A549 (cell line): ENCODE data around the gene KRT222. TPM values are rescaled to one million over a fixed set of nuclear protein-coding genes. Genes with fewer than 3 reads are reported as not detected.
A peak's percentile ranks its signal among the peaks of the same experiment; 100 is the strongest.

Experiments used
- ATAC-seq, 2 experiments: fragments of 200-7000 bp in 1 of 2; fragments of >200 bp in 1 of 2; cut with Nextera tagmentation in 1 of 2; cut with Tn5 transposase in 1 of 2; 3 replicates each; pipeline versions ENCODE4 v1.8.0 to v1.9.1; 2018 to 2020; ENCODE audit warnings: mild to moderate bottlenecking in 1 of 2, moderate library complexity in 1 of 2
- CTCF ChIA-PET: fragments of 300-600 bp; sonication (Branson Sonifier 250); formaldehyde crosslinking; extraction: SDS; loops from one replicate; lab custom pipeline; 2021; ENCODE audit warnings: antibody characterized with exemption, inconsistent platforms; lab: Yijun Ruan, JAX
- POLR2A ChIA-PET: fragments of 350-600 bp; formaldehyde crosslinking; extraction: SDS; loops from one replicate; lab custom pipeline; 2021; ENCODE audit warnings: antibody characterized with exemption, inconsistent platforms; lab: Yijun Ruan, JAX
- DNase-seq, 2 experiments: peaks; one replicate each; pipeline versions ENCODE4 v3.0.0 to v3.0.0-alpha.2; 2011 to 2016; ENCODE audit warnings: low read depth in 1 of 2, low spot score in 1 of 2
- FAIRE-seq: peaks from 2 replicates; lab custom pipeline; 2011; peaks lifted over from hg19 to GRCh38; lab: Jason Lieb, UNC
- H3K27ac ChIP-seq, 2 experiments: fragments of >200 bp; sonication (Bioruptor Twin); formaldehyde crosslinking; 3 replicates each; pipeline ENCODE4 v1.5.1; 2016 to 2017
- H3K4me1 ChIP-seq: fragments of >200 bp; sonication (Bioruptor Twin); formaldehyde crosslinking; 3 replicates; pipeline ENCODE4 v1.6.1; 2016
- H3K4me2 ChIP-seq: fragments of >200 bp; sonication (Bioruptor Twin); formaldehyde crosslinking; 3 replicates; pipeline ENCODE4 v1.6.1; 2016
- H3K4me3 ChIP-seq: fragments of >200 bp; sonication (Bioruptor Twin); formaldehyde crosslinking; 3 replicates; pipeline ENCODE4 v1.5.1; 2016
- H3K9me3 ChIP-seq: fragments of >200 bp; sonication (Bioruptor Twin); formaldehyde crosslinking; 3 replicates; pipeline ENCODE4 v1.6.1; 2016
- ATOH8 ChIP-seq: fragments of 250-450 bp; sonication (Bioruptor Pico); IDR thresholded peaks from 2 replicates; pipeline ENCODE4 v1.5.0; 2020; ENCODE audit warnings: low read depth, mild to moderate bottlenecking, moderate library complexity
- CBX8 ChIP-seq: fragments of 200-600 bp; sonication (generic); IDR thresholded peaks from 2 replicates; pipeline ENCODE4 v1.6.1; 2016
- E2F6 ChIP-seq: IDR thresholded peaks from 2 replicates; pipeline ENCODE4 v1.6.1; 2012; ENCODE audit warnings: low read depth, borderline replicate concordance
- ELK1 ChIP-seq: fragments of 150-350 bp; IDR thresholded peaks from 2 replicates; pipeline ENCODE4 v1.6.1; 2014; ENCODE audit warnings: low read depth, mild to moderate bottlenecking, low read length
- ESRRA ChIP-seq: fragments of 150-350 bp; IDR thresholded peaks from 2 replicates; pipeline ENCODE4 v1.6.1; 2014; ENCODE audit warnings: mild to moderate bottlenecking, low read length, borderline replicate concordance
- FOSL2 ChIP-seq, 2 experiments: fragments of 450-650 bp in 1 of 2; fragments of >200 bp in 1 of 2; sonication (Bioruptor Twin) in 1 of 2; formaldehyde crosslinking; IDR thresholded peaks; 2 replicates each; pipeline versions ENCODE4 v1.5.0 to v1.6.1; 2016 to 2020; ENCODE audit warnings: mild to moderate bottlenecking in 1 of 2, moderate library complexity in 1 of 2
- HDAC2 ChIP-seq: fragments of 200-600 bp; sonication (generic); IDR thresholded peaks from 2 replicates; pipeline ENCODE4 v1.6.1; 2016
- HEYL ChIP-seq: fragments of 250-450 bp; sonication (Bioruptor Pico); IDR thresholded peaks from 2 replicates; pipeline ENCODE4 v1.8.0; 2021; ENCODE audit warnings: mild to moderate bottlenecking, moderate library complexity
- HOXB5 ChIP-seq: fragments of 250-450 bp; sonication (Bioruptor Pico); IDR thresholded peaks from 2 replicates; pipeline ENCODE4 v1.5.0; 2020; ENCODE audit warnings: mild to moderate bottlenecking, moderate library complexity
- MAFK ChIP-seq: fragments of 450-650 bp; IDR thresholded peaks from 2 replicates; pipeline ENCODE4 v1.6.1; 2014; ENCODE audit not compliant: partially characterized antibody
- MAX ChIP-seq: IDR thresholded peaks from 2 replicates; pipeline ENCODE4 v1.6.1; 2012
- MYC ChIP-seq: IDR thresholded peaks from 2 replicates; pipeline ENCODE4 v1.6.1; 2012; ENCODE audit warnings: mild to moderate bottlenecking, inconsistent platforms, low read length, improper control_type of control experiment, borderline replicate concordance
- POLR2A ChIP-seq: IDR thresholded peaks from 2 replicates; pipeline ENCODE4 v1.6.1; 2012; ENCODE audit warnings: mild to moderate bottlenecking, low read length
- POLR2AphosphoS2 ChIP-seq: conservative IDR thresholded peaks from 2 replicates; pipeline ENCODE4 v1.6.1; 2012; ENCODE audit warnings: low read length, improper control_type of control experiment, inconsistent platforms
- RAD21 ChIP-seq, 2 experiments: fragments of >200 bp in 1 of 2; sonication (Bioruptor Twin) in 1 of 2; formaldehyde crosslinking in 1 of 2; IDR thresholded peaks in 1 of 2; conservative IDR thresholded peaks in 1 of 2; 2 replicates in 1 of 2; 3 replicates in 1 of 2; pipeline ENCODE4 v1.6.1; 2012 to 2018; ENCODE audit warnings: inconsistent platforms in 1 of 2
- RNF2 ChIP-seq: fragments of 200-600 bp; sonication (generic); IDR thresholded peaks from 2 replicates; pipeline ENCODE4 v1.6.1; 2016; ENCODE audit warnings: low read depth, mild to moderate bottlenecking, antibody characterized with exemption, moderate library complexity, borderline replicate concordance
- SMC3 ChIP-seq: fragments of >200 bp; sonication (Bioruptor Twin); formaldehyde crosslinking; IDR thresholded peaks from 3 replicates; pipeline ENCODE4 v1.6.1; 2018; ENCODE audit warnings: inconsistent platforms
- TFCP2L1 ChIP-seq: fragments of 250-450 bp; sonication (Bioruptor Pico); IDR thresholded peaks from 2 replicates; pipeline ENCODE4 v1.5.0; 2021; ENCODE audit warnings: mild to moderate bottlenecking
- TP53 ChIP-seq: fragments of 250-450 bp; sonication (Bioruptor Pico); IDR thresholded peaks from 2 replicates; pipeline ENCODE4 v1.5.0; 2021; ENCODE audit warnings: mild to moderate bottlenecking, moderate library complexity
- ZFP36 ChIP-seq: fragments of 450-650 bp; IDR thresholded peaks from 2 replicates; pipeline ENCODE4 v1.6.1; 2014; ENCODE audit warnings: borderline replicate concordance; ENCODE audit not compliant: partially characterized antibody
- WGBS: methylation state at CpG from one replicate; pipeline ENCODE4 v1.1.6; 2017; ENCODE audit errors: missing lambda C conversion rate; 5-methylcytosine and 5-hydroxymethylcytosine counted together
- polyA plus RNA-seq, 4 experiments: library from polyadenylated mRNA; depleted of rRNA in 3 of 4; stranded (reverse); fragments of >200 nt; fragmentation: RNase III in 1 of 4; extraction: RNeasy Plus Mini Kit Qiagen cat#74134 plus additional on column Dnase treatment in 1 of 4; gene quantifications; 2 replicates in 3 of 4; 3 replicates in 1 of 4; pipeline ENCODE4 v1.2.3, GENCODE V29; 2011 to 2017

Gene KRT222
- polyA plus RNA-seq, 2 of the 4 experiments (the other 2 are of a cell fraction) = 1.8 TPM

- 31% methylated on average over 4 of the region's 4 CpGs for WGBS
- FAIRE-seq = no peak
- Histone ChIP-seq H3K4me2 (no peak overlapping the region), H3K27ac (no peak overlapping the region), H3K4me3 (no peak overlapping the region), H3K4me1 (no peaks in the 10 kb centered on the region), H3K9me3 (no peaks in the 10 kb centered on the region)
- ATAC-seq = no peak
- ChIA-PET CTCF (interaction anchor here (1.0 to 2.4 kb wide), 3 partner anchors 19 to 59 kb away, joined by 3 to 8 read pairs (median 5); no protein-coding TSS in a partner anchor), POLR2A (no interaction called here)
- DNase-seq = no peak
- TF ChIP-seq HOXB5 (CRISPR knock-in tag) = no peak
- TF ChIP-seq FOSL2 (IDR thresholded peaks at IDR 0.05) = no peak
- TF ChIP-seq FOSL2 (CRISPR knock-in tag; IDR thresholded peaks at IDR 0.05) = peak; percentile 32
- no peak for TF ChIP-seq SMC3
- no peak for TF ChIP-seq ELK1
- TF ChIP-seq MYC = no peak
- TF ChIP-seq, all 56 proteins: peak for 1
These were observed 14.0 kb upstream of the KRT222 start for GRCh38 chr17:40678902-40679522.

- CTCF ChIA-PET = no interaction called here
- ATAC-seq = peak in 1 of 2 experiments; percentile 42; a peak in 2 of 6 replicates
These were observed 10.9 kb upstream of the KRT222 start for GRCh38 chr17:40675905-40676304.

GRCh38 chr17:40672654-40673053, 7.7 kb upstream of the KRT222 start:
- TF ChIP-seq ZFP36 = no peak
- TF ChIP-seq E2F6 = no peak
- TF ChIP-seq MAFK = peak; percentile 80
- TF ChIP-seq RAD21 (conservative IDR thresholded peaks at IDR 0.05 in 1 of 2, IDR thresholded peaks at IDR 0.05 in 1 of 2) = no peak
- no peak for TF ChIP-seq POLR2AphosphoS2
- no peak for TF ChIP-seq ATOH8 (CRISPR knock-in tag)
- TF ChIP-seq TFCP2L1 = no peak
- TF ChIP-seq, all 56 proteins: peak for 1
- no peak for DNase-seq
- Histone ChIP-seq H3K9me3 (no peaks in the 10 kb centered on the region), H3K4me1 (no peaks in the 10 kb centered on the region), H3K27ac (no peak overlapping the region), H3K4me2 (no peak overlapping the region), H3K4me3 (no peak overlapping the region)
- ChIA-PET POLR2A (no interaction called here), CTCF (interaction anchor here (0.7 to 1.1 kb wide), 3 partner anchors 8 to 1016 kb away, joined by 3 to 4 read pairs (median 3); no protein-coding TSS in a partner anchor)
- 84% methylated on average over 2 of the region's 2 CpGs for WGBS
- ATAC-seq = no peak
- no peak for FAIRE-seq

More at GRCh38 chr17:40675905-40676304, 10.9 kb upstream of the KRT222 start:
- DNase-seq = no peak
- Histone ChIP-seq H3K4me1 (no peaks in the 10 kb centered on the region), H3K27ac (no peak overlapping the region), H3K4me2 (no peak overlapping the region), H3K4me3 (no peak overlapping the region), H3K9me3 (no peaks in the 10 kb centered on the region)
- WGBS = 85% methylated on average over 4 of the region's 4 CpGs
- TF ChIP-seq CBX8 (no peak), RNF2 (no peak), TFCP2L1 (no peak), POLR2A (no peak), TP53 (no peak), HDAC2 (no peak), ESRRA (no peak), MAX (no peak), HEYL (CRISPR knock-in tag) (no peak)
- POLR2A ChIA-PET = no interaction called here
- FAIRE-seq = no peak
